SU-DHL-6 (cell line): ENCODE results near the gene ZNF577.

Source experiments
- H2AFZ ChIP-seq: fragments of 200-600 bp; sonication (generic); 2 replicates; pipeline ENCODE4 v1.6.1; 2014; ENCODE audit warnings: low read depth, mild to moderate bottlenecking, moderate library complexity, mixed read lengths, antibody characterized with exemption, low read length; ENCODE audit not compliant: severe bottlenecking
- H3F3A ChIP-seq: fragments of 200-600 bp; shearing (Covaris generic); 2 replicates; pipeline ENCODE4 v1.6.0; 2016; ENCODE audit warnings: antibody characterized with exemption, mild to moderate bottlenecking; ENCODE audit not compliant: insufficient read depth
- H3K27ac ChIP-seq: fragments of 200-600 bp; sonication (generic); 2 replicates; pipeline ENCODE4 v1.5.1; 2016; ENCODE audit warnings: low read depth, mild to moderate bottlenecking, low read length, moderate library complexity, mixed read lengths
- H3K27me3 ChIP-seq: fragments of 200-600 bp; sonication (generic), shearing (Covaris generic); 2 replicates; pipeline ENCODE4 v1.6.0; 2014; ENCODE audit warnings: mild to moderate bottlenecking, low read length
- H3K36me3 ChIP-seq: fragments of 200-600 bp; sonication (generic); 2 replicates; pipeline ENCODE4 v1.6.1; 2014; ENCODE audit warnings: mild to moderate bottlenecking, low read length, mixed read lengths
- H3K4me2 ChIP-seq: fragments of 300-600, 200-600 bp; shearing (Covaris generic), sonication (generic); 2 replicates; pipeline ENCODE4 v1.6.0; 2014; ENCODE audit warnings: low read length, low read depth, mild to moderate bottlenecking; ENCODE audit not compliant: poor library complexity, severe bottlenecking
- H3K4me3 ChIP-seq: fragments of 200-600 bp; sonication (generic); 2 replicates; pipeline ENCODE4 v1.5.1; 2014; ENCODE audit warnings: antibody characterized with exemption, low read length, mild to moderate bottlenecking, mixed read lengths; ENCODE audit not compliant: insufficient read depth, poor library complexity, severe bottlenecking
- H3K79me2 ChIP-seq: fragments of 200-600 bp; sonication (generic); 2 replicates; pipeline ENCODE4 v1.6.1; 2014; ENCODE audit warnings: mild to moderate bottlenecking, low read length, moderate library complexity; ENCODE audit not compliant: insufficient read depth
- H3K9ac ChIP-seq: fragments of 200-600 bp; sonication (generic); 2 replicates; pipeline ENCODE4 v1.7.0; 2014; ENCODE audit warnings: mild to moderate bottlenecking, low read length
- H3K9me2 ChIP-seq: fragments of 200-600 bp; sonication (generic); replicated peaks from 2 replicates; pipeline ENCODE4 v1.6.1; 2014; ENCODE audit warnings: low read length; ENCODE audit not compliant: insufficient read depth
- H3K9me3 ChIP-seq: fragments of 200-600 bp; sonication (generic); 2 replicates; pipeline ENCODE4 v1.6.1; 2014; ENCODE audit warnings: low read length, mixed read lengths; ENCODE audit not compliant: insufficient read depth
- H4K20me1 ChIP-seq: fragments of 200-600 bp; sonication (generic); 2 replicates; pipeline ENCODE4 v1.6.1; 2014; ENCODE audit warnings: low read depth, mild to moderate bottlenecking, antibody characterized with exemption, low read length, moderate library complexity, mixed read lengths
- CTCF ChIP-seq: fragments of 200-600 bp; sonication (generic); IDR thresholded peaks from one replicate; pipeline ENCODE4 v1.5.1; 2017; ENCODE audit warnings: antibody characterized with exemption, mild to moderate bottlenecking, low read length, moderate library complexity; ENCODE audit not compliant: insufficient read depth, poor library complexity, severe bottlenecking
- EZH2phosphoT487 ChIP-seq: fragments of 200-600 bp; sonication (generic), shearing (Covaris generic); conservative IDR thresholded peaks from 2 replicates; pipeline ENCODE4 v1.6.1; 2018; ENCODE audit warnings: mild to moderate bottlenecking, antibody characterized with exemption, low read length, moderate library complexity, mixed read lengths

Gene ZNF577

GRCh38 chr19:51861870-51862622, 25.7 kb downstream of the ZNF577 start:
- no peaks in the 10 kb centered on the region for H3F3A ChIP-seq
- no peak overlapping the region for H3K9ac ChIP-seq
- H3K27me3 ChIP-seq: no peaks in the 10 kb centered on the region
- H3K4me2 ChIP-seq: no peak overlapping the region
- H3K27ac ChIP-seq: no peak overlapping the region
- no peak overlapping the region for H2AFZ ChIP-seq
- no peak overlapping the region for H3K4me3 ChIP-seq
- no peaks in the 10 kb centered on the region for H4K20me1 ChIP-seq
- no peaks in the 10 kb centered on the region for H3K79me2 ChIP-seq
- H3K9me2 ChIP-seq: no peaks in the 10 kb centered on the region
- TF ChIP-seq EZH2phosphoT487 (no peak), CTCF (no peak)
- H3K9me3 ChIP-seq: peaks cover 37% of the 10 kb centered on the region
- no peaks in the 10 kb centered on the region; the same call in 1 of the 2 replicates for H3K36me3 ChIP-seq

GRCh38 chr19:51837145-51837544, 50.6 kb downstream of the ZNF577 start:
- Histone ChIP-seq H3K9me3 (0 out of 2 replicates have a peak, but pooled peaks cover 9% of the 10 kb centered on the region), H3K9ac (no peak overlapping the region), H3K36me3 (no peaks in the 10 kb centered on the region), H3K27ac (no peak overlapping the region), H3K9me2 (no peaks in the 10 kb centered on the region), H3K27me3 (no peaks in the 10 kb centered on the region), H3K4me2 (no peak overlapping the region), H3K79me2 (no peaks in the 10 kb centered on the region), H3F3A (no peaks in the 10 kb centered on the region), H4K20me1 (no peaks in the 10 kb centered on the region), H2AFZ (no peak overlapping the region), H3K4me3 (no peak overlapping the region)
- TF ChIP-seq CTCF: no peak
- TF ChIP-seq EZH2phosphoT487: no peak

DNA sequence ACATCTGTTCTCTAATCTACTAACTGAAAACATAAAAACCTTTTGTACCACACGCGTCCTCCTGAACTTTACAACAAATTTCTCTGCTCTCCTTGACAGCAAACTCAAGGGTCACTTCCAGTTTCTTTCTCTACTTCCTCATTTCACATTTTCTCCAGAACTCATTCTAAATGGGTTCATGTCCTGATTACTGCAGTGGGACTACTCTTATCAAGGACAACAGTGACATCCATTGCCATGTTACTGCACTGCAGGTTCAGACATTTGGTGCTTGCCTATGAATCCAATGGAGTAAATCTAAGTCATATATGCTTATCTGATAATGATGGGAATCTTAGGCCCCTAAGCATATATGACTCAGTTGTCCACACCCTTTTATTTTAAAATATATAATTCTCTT, 57.5 kb downstream of the ZNF577 start:
- H3K27me3 ChIP-seq: no peaks in the 10 kb centered on the region
- no peaks in the 10 kb centered on the region for H3K79me2 ChIP-seq
- H4K20me1 ChIP-seq: no peaks in the 10 kb centered on the region
- no peak overlapping the region for H3K4me3 ChIP-seq
- H3F3A ChIP-seq: no peaks in the 10 kb centered on the region
- peaks cover 21% of the 10 kb centered on the region; the same call in 1 of the 2 replicates for H3K9me3 ChIP-seq
- no peak overlapping the region for H3K4me2 ChIP-seq
- H3K27ac ChIP-seq: no peak overlapping the region
- no peaks in the 10 kb centered on the region for H3K36me3 ChIP-seq
- no peak for TF ChIP-seq CTCF
- no peak for TF ChIP-seq EZH2phosphoT487
- no peak overlapping the region for H3K9ac ChIP-seq
- H3K9me2 ChIP-seq: no peaks in the 10 kb centered on the region
- no peak overlapping the region for H2AFZ ChIP-seq
